H1 (cell line): Measurements from ENCODE around the gene ADSS1. TPM values are rescaled to one million over a fixed set of nuclear protein-coding genes. Genes with fewer than 3 reads are reported as not detected.

Source experiments
- CTCF ChIA-PET: fragments of 300-600 bp; sonication (Branson Sonifier 250); formaldehyde crosslinking; loops from one replicate; lab custom pipeline; 2021; ENCODE audit not compliant: partially characterized antibody; lab: Charles Lee
- POLR2A ChIA-PET: fragments of 300-600 bp; sonication (Branson Sonifier 250); formaldehyde crosslinking; loops from one replicate; lab custom pipeline; 2021; ENCODE audit warnings: inconsistent platforms; ENCODE audit not compliant: partially characterized antibody; lab: Charles Lee
- DNase-seq, 2 experiments: peaks; one replicate each; pipeline versions ENCODE4 v3.0.0 to v3.0.0-alpha.2; 2010 to 2022; ENCODE audit warnings: low spot score in 2 of 2, low read depth in 1 of 2, mixed read lengths in 1 of 2
- FAIRE-seq: peaks from 2 replicates; lab custom pipeline; 2011; peaks lifted over from hg19 to GRCh38; lab: Jason Lieb, UNC
- H2AFZ ChIP-seq: 2 replicates; pipeline ENCODE4 v1.8.1; 2012; ENCODE audit warnings: low read length, inconsistent platforms
- H2AK5ac ChIP-seq: 2 replicates; pipeline ENCODE4 v1.6.1; 2013; ENCODE audit warnings: low read depth, low read length
- H2BK120ac ChIP-seq: replicated peaks from 2 replicates; pipeline ENCODE3; 2013; ENCODE audit warnings: low read depth, low read length, inconsistent platforms
- H2BK12ac ChIP-seq: 2 replicates; pipeline ENCODE4 v1.6.1; 2013; ENCODE audit warnings: low read depth, low read length
- H2BK15ac ChIP-seq: 2 replicates; pipeline ENCODE4 v1.6.1; 2013; ENCODE audit warnings: low read length
- H2BK20ac ChIP-seq: 2 replicates; pipeline ENCODE4 v1.6.1; 2013; ENCODE audit warnings: low read length
- H2BK5ac ChIP-seq: 2 replicates; pipeline ENCODE4 v1.6.1; 2013; ENCODE audit warnings: low read depth, low read length
- H3K14ac ChIP-seq: 2 replicates; pipeline ENCODE4 v1.6.1; 2013; ENCODE audit warnings: inconsistent platforms; ENCODE audit not compliant: insufficient read length
- H3K18ac ChIP-seq: 2 replicates; pipeline ENCODE4 v1.6.1; 2013; ENCODE audit warnings: low read length; ENCODE audit errors: extremely low read depth
- H3K23ac ChIP-seq: 2 replicates; pipeline ENCODE4 v1.6.1; 2013; ENCODE audit warnings: inconsistent platforms; ENCODE audit not compliant: insufficient read length
- H3K23me2 ChIP-seq: 2 replicates; pipeline ENCODE4 v1.6.1; 2013; ENCODE audit warnings: low read depth, low read length
- H3K27ac ChIP-seq: 2 replicates; pipeline ENCODE4 v1.6.1; 2011; ENCODE audit warnings: low read depth, low read length, inconsistent platforms
- H3K27me3 ChIP-seq, 4 experiments: replicated peaks in 1 of 4; 1 replicate in 1 of 4; 2 replicates in 3 of 4; pipeline versions ENCODE4 v1.6.1 to v1.8.1; 2011 to 2013; ENCODE audit warnings: low read length in 3 of 4, mild to moderate bottlenecking in 3 of 4, inconsistent platforms in 2 of 4, mixed read lengths in 2 of 4, moderate library complexity in 1 of 4; ENCODE audit not compliant: control insufficient read depth in 3 of 4, insufficient read depth in 3 of 4; ENCODE audit errors: extremely low read depth in 1 of 4
- H3K36me3 ChIP-seq, 4 experiments: 2 replicates each; pipeline versions ENCODE4 v1.6.1 to v1.8.1; 2011 to 2013; ENCODE audit warnings: mild to moderate bottlenecking in 4 of 4, low read length in 3 of 4, moderate library complexity in 2 of 4, control low read depth in 1 of 4, inconsistent platforms in 1 of 4; ENCODE audit not compliant: insufficient read depth in 4 of 4, control insufficient read depth in 2 of 4
- H3K4ac ChIP-seq: replicated peaks from 2 replicates; pipeline ENCODE3; 2013; ENCODE audit warnings: low read length, low read depth, mixed read lengths, inconsistent platforms; ENCODE audit not compliant: insufficient read length
- H3K4me1 ChIP-seq, 4 experiments: replicated peaks in 1 of 4; 1 replicate in 1 of 4; 2 replicates in 3 of 4; pipeline versions ENCODE4 v1.6.1 to v1.8.1; 2011 to 2013; ENCODE audit warnings: low read length in 3 of 4, inconsistent platforms in 2 of 4, mixed read lengths in 1 of 4; ENCODE audit not compliant: insufficient read depth in 4 of 4, control insufficient read depth in 3 of 4
- H3K4me2 ChIP-seq, 2 experiments: 2 replicates each; pipeline versions ENCODE4 v1.6.1 to v1.8.1; 2011 to 2013; ENCODE audit warnings: low read depth in 2 of 2, low read length in 2 of 2, control low read depth in 1 of 2, inconsistent platforms in 1 of 2, mild to moderate bottlenecking in 1 of 2; ENCODE audit not compliant: insufficient read depth in 1 of 2
- H3K4me3 ChIP-seq, 4 experiments: fragments of 200-600, 300-600 bp in 1 of 4; sonication (generic), shearing (Covaris generic), sonication (Bioruptor Twin) in 1 of 4; 2 replicates each; pipeline versions ENCODE4 v1.5.1 to v1.8.1; 2011 to 2016; ENCODE audit warnings: low read length in 4 of 4, low read depth in 3 of 4, control low read depth in 2 of 4, inconsistent platforms in 2 of 4, mild to moderate bottlenecking in 2 of 4, mixed read lengths in 1 of 4, moderate library complexity in 1 of 4; ENCODE audit not compliant: insufficient read depth in 2 of 4; ENCODE audit errors: extremely low read depth in 1 of 4
- H3K56ac ChIP-seq: replicated peaks from 2 replicates; pipeline ENCODE3; 2013; ENCODE audit warnings: low read depth, mild to moderate bottlenecking, mixed read lengths, low read length, inconsistent platforms; ENCODE audit not compliant: insufficient read length
- H3K79me1 ChIP-seq: 2 replicates; pipeline ENCODE4 v1.6.1; 2013; ENCODE audit warnings: low read depth, low read length, control low read depth
- H3K79me2 ChIP-seq, 2 experiments: 2 replicates each; pipeline versions ENCODE4 v1.6.1 to v1.8.1; 2012 to 2013; ENCODE audit warnings: low read length in 2 of 2, mild to moderate bottlenecking in 2 of 2, inconsistent platforms in 1 of 2; ENCODE audit not compliant: insufficient read depth in 2 of 2, control insufficient read depth in 1 of 2
- H3K9ac ChIP-seq, 4 experiments: replicated peaks in 1 of 4; 1 replicate in 1 of 4; 2 replicates in 3 of 4; pipeline versions ENCODE4 v1.6.1 to v1.8.1; 2011 to 2013; ENCODE audit warnings: low read depth in 3 of 4, low read length in 3 of 4, control low read depth in 2 of 4, mild to moderate bottlenecking in 2 of 4, moderate library complexity in 2 of 4, inconsistent platforms in 1 of 4; ENCODE audit errors: extremely low read depth in 1 of 4
- H3K9me3 ChIP-seq, 2 experiments: 2 replicates each; pipeline versions ENCODE4 v1.6.1 to v1.8.1; 2012 to 2013; ENCODE audit warnings: mild to moderate bottlenecking in 2 of 2, moderate library complexity in 2 of 2, control low read depth in 1 of 2, inconsistent platforms in 1 of 2, low read depth in 1 of 2, low read length in 1 of 2, mixed read lengths in 1 of 2; ENCODE audit not compliant: insufficient read depth in 2 of 2
- H4K20me1 ChIP-seq, 2 experiments: replicated peaks in 1 of 2; 2 replicates each; pipeline versions ENCODE3 to v1.8.1; 2011 to 2013; ENCODE audit warnings: inconsistent platforms in 2 of 2, low read length in 2 of 2, mild to moderate bottlenecking in 1 of 2; ENCODE audit not compliant: insufficient read depth in 2 of 2, control insufficient read depth in 1 of 2
- H4K5ac ChIP-seq: 2 replicates; pipeline ENCODE4 v1.6.1; 2013; ENCODE audit warnings: low read length, low read depth, mixed read lengths, inconsistent platforms; ENCODE audit not compliant: insufficient read length
- H4K8ac ChIP-seq: 2 replicates; pipeline ENCODE4 v1.8.0; 2013; ENCODE audit warnings: mild to moderate bottlenecking, moderate library complexity, low read length, inconsistent platforms; ENCODE audit not compliant: insufficient read depth; ENCODE audit errors: extremely low read depth
- H4K91ac ChIP-seq: replicated peaks from 2 replicates; pipeline ENCODE3; 2013; ENCODE audit warnings: low read length, mixed read lengths, inconsistent platforms; ENCODE audit not compliant: insufficient read length
- ATF3 ChIP-seq: IDR thresholded peaks from 2 replicates; pipeline ENCODE4 v1.6.1; 2011; ENCODE audit warnings: low read depth, mild to moderate bottlenecking, low read length; ENCODE audit not compliant: insufficient read depth
- CHD2 ChIP-seq: IDR thresholded peaks from 2 replicates; pipeline ENCODE4 v1.6.1; 2012; ENCODE audit warnings: low read length, improper control_type of control experiment
- CTCF ChIP-seq, 3 experiments: IDR thresholded peaks; 1 replicate in 2 of 3; 2 replicates in 1 of 3; pipeline versions ENCODE4 v1.5.1 to v1.6.1; 2011; ENCODE audit warnings: low read length in 3 of 3, mild to moderate bottlenecking in 3 of 3, inconsistent platforms in 2 of 3, low read depth in 1 of 3, moderate library complexity in 1 of 3; ENCODE audit not compliant: insufficient read depth in 1 of 3; ENCODE audit errors: control extremely low read depth in 1 of 3
- EZH2 ChIP-seq: fragments of 200-600 bp; sonication (generic); IDR thresholded peaks from 2 replicates; pipeline ENCODE4 v1.7.1; 2012; ENCODE audit warnings: low read depth, mild to moderate bottlenecking, moderate library complexity, low read length, inconsistent platforms; ENCODE audit not compliant: severe bottlenecking
- GTF2F1 ChIP-seq: IDR thresholded peaks from 2 replicates; pipeline ENCODE4 v1.6.1; 2012; ENCODE audit warnings: low read depth, low read length, improper control_type of control experiment, borderline replicate concordance
- NRF1 ChIP-seq: IDR thresholded peaks from 2 replicates; pipeline ENCODE4 v1.6.1; 2011; ENCODE audit warnings: mild to moderate bottlenecking, low read depth, low read length, improper control_type of control experiment
- TAF1 ChIP-seq: IDR thresholded peaks from 2 replicates; pipeline ENCODE4 v1.6.1; 2011; ENCODE audit warnings: mild to moderate bottlenecking, low read depth, low read length
- WGBS, 2 experiments: shearing (Covaris generic) in 1 of 2; methylation state at CpG; one replicate each; pipeline versions ENCODE4 v1.1.6 to v1.1.7; 2013 to 2015; ENCODE audit warnings: low lambda C conversion rate in 2 of 2, mixed read lengths in 2 of 2, inconsistent platforms in 1 of 2, low coverage in 1 of 2, missing lambda C conversion rate in 1 of 2; ENCODE audit not compliant: insufficient replicate concordance in 2 of 2, insufficient coverage in 1 of 2, insufficient read length in 1 of 2; ENCODE audit errors: extremely low coverage in 1 of 2, missing lambda C conversion rate in 1 of 2; 5-methylcytosine and 5-hydroxymethylcytosine counted together
- polyA plus RNA-seq, 7 experiments: library from polyadenylated mRNA; depleted of rRNA in 3 of 7; stranded (reverse) in 5 of 7; unstranded in 2 of 7; fragments of >200 nt in 5 of 7; fragments of 200-250 nt in 2 of 7; gene quantifications; 1 replicate in 5 of 7; 2 replicates in 1 of 7; 4 replicates in 1 of 7; pipeline versions ENCODE4 v1.2.1 to v1.2.3, GENCODE V29; 2011 to 2013; ENCODE audit warnings: missing spikeins in 2 of 7, mixed read lengths in 2 of 7
- total RNA-seq: library from RNA; stranded (reverse); fragmentation: NEBNext Ultra II Directional; extraction: Animal tissue kit (Norgen Biotek cat#: 25700); gene quantifications from 2 replicates; pipeline ENCODE4 v1.2.1, GENCODE V29; 2021

Gene ADSS1
- total and polyA plus RNA-seq, 2 of the 8 experiments (the other 6 are each of a cell fraction or from before 2014, with no cell fraction given): 7.1 to 7.9 TPM

- H3K14ac ChIP-seq: no peak overlapping the region
- no peak for FAIRE-seq
- CTCF ChIA-PET: interaction anchor here (1.2 to 7.8 kb wide), 4 partner anchors 19 to 48 kb away, joined by 3 to 110 read pairs (median 24); partner anchors contain the start of gene AKT1
- H4K20me1 ChIP-seq: peaks cover 5 to 23% of the 10 kb centered on the region in 2 experiments
- no peaks in the 10 kb centered on the region for H3K79me2 ChIP-seq
- no peak overlapping the region for H4K91ac ChIP-seq
- H2BK12ac ChIP-seq: no peak overlapping the region
- H3K27me3 ChIP-seq: no peaks in the 10 kb centered on the region
- DNase-seq: no peak
- H3K4me1 ChIP-seq: peaks cover 0 to 9% (median 6%) of the 10 kb centered on the region in 4 experiments; a peak in 6 of 7 replicates
- no peak overlapping the region for H3K18ac ChIP-seq
- no peak overlapping the region for H2BK120ac ChIP-seq
- no peak overlapping the region for H3K56ac ChIP-seq
- WGBS, 2 experiments: 93% methylated on average over 39 of the region's 46 CpGs; no CpG with 5 or more reads in 1 of the 2 experiments
- H3K4me3 ChIP-seq: no peak overlapping the region
- H2AK5ac ChIP-seq: no peak overlapping the region
- no peak overlapping the region; the same call in 1 of the 2 replicates for H3K27ac ChIP-seq
- no peak overlapping the region for H2BK5ac ChIP-seq
- H4K5ac ChIP-seq: no peak overlapping the region
- peaks cover 0 to 27% (median 12%) of the 10 kb centered on the region in 4 experiments; a peak in 7 of 8 replicates for H3K36me3 ChIP-seq
- H3K9me3 ChIP-seq: peaks cover 11 to 17% of the 10 kb centered on the region in 2 experiments; a peak in 2 of 4 replicates
- H3K4ac ChIP-seq: no peak overlapping the region
- no peaks in the 10 kb centered on the region for H3K23me2 ChIP-seq
- no peak overlapping the region for H2BK15ac ChIP-seq
- H2BK20ac ChIP-seq: no peak overlapping the region
- no peak overlapping the region for H4K8ac ChIP-seq
- H3K9ac ChIP-seq: no peak overlapping the region
- no peak overlapping the region for H3K4me2 ChIP-seq
- H3K79me1 ChIP-seq: no peaks in the 10 kb centered on the region
- H2AFZ ChIP-seq: no peak overlapping the region
- POLR2A ChIA-PET: interaction anchor here (3.5 kb wide), 1 partner anchor 21 kb away, joined by 10 read pairs; the partner anchor contains the start of gene SIVA1
- H3K23ac ChIP-seq: no peak overlapping the region
- TF ChIP-seq NRF1: no peak
- peak in 2 of 3 experiments; percentile 15 to 36; a peak in 2 of 4 replicates for TF ChIP-seq CTCF (IDR thresholded peaks at IDR 0.05; ENCODE audit: control extremely low read depth in 1 of 3, insufficient read depth in 1 of 3, low read depth in 1 of 3, low read length in 3 of 3)
- TF ChIP-seq EZH2: no peak
- no peak for TF ChIP-seq TAF1
- TF ChIP-seq CHD2: no peak
- TF ChIP-seq GTF2F1: no peak
- no peak for TF ChIP-seq ATF3
These were observed 49.8 kb downstream of the ADSS1 start for GRCh38 chr14:104773505-104774452.
